ENCODE data around the gene SLC39A11.

SLC39A11 gene

DNA sequence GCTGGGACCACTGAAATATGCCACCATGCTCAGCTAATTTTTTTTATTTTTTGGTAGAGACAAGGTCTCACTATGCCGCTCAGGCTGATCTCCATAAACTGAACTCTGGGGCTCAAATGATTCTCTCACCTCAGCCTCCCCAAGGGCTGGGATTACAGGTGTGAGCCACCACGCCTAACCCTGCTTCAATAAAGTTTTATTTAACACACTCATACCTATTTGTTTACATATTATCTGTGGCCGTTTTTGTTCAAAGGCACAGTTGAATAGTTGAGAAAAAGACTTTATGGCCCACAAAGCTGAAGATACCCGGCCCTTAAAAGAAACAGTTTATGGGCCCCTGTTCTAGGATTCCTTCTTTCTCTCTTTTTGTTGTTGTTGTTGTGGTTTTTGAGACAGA lies 419.8 kb downstream of the SLC39A11 start:
- TF ChIP-seq, protein P1, sequence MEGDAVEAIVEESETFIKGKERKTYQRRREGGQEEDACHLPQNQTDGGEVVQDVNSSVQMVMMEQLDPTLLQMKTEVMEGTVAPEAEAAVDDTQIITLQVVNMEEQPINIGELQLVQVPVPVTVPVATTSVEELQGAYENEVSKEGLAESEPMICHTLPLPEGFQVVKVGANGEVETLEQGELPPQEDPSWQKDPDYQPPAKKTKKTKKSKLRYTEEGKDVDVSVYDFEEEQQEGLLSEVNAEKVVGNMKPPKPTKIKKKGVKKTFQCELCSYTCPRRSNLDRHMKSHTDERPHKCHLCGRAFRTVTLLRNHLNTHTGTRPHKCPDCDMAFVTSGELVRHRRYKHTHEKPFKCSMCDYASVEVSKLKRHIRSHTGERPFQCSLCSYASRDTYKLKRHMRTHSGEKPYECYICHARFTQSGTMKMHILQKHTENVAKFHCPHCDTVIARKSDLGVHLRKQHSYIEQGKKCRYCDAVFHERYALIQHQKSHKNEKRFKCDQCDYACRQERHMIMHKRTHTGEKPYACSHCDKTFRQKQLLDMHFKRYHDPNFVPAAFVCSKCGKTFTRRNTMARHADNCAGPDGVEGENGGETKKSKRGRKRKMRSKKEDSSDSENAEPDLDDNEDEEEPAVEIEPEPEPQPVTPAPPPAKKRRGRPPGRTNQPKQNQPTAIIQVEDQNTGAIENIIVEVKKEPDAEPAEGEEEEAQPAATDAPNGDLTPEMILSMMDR (conservative IDR thresholded peaks at IDR 0.05; ENCODE audit: low read length): no peak
- DNase-seq (ENCODE audit: low read depth): no peak
- no peak overlapping the region for H3K4me3 ChIP-seq (ENCODE audit: low read length)

DNA sequence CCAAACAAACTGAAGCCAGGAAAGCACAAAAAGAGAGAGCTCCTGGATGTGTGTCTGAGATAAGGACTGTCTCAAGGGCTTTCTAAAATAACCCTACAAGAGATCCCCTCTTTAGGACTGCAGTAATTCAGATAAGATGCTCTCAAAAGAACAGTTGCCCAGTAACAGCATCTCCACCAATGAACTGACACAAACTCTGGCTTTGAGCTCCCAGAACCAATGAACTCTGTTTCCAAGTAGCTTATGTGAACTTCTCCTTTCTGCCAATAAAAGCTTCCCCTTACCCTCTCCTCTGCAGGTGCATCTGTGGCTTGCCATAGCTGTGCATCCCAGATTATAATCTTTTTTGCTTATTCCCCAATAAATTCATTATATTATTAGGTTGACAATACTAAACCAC lies 421.5 kb downstream of the SLC39A11 start:
- DNase-seq (ENCODE audit: low read depth): no peak
- no peak overlapping the region for H3K4me3 ChIP-seq (ENCODE audit: low read length)
- TF ChIP-seq, protein P1 (conservative IDR thresholded peaks at IDR 0.05; ENCODE audit: low read length): no peak

DNA sequence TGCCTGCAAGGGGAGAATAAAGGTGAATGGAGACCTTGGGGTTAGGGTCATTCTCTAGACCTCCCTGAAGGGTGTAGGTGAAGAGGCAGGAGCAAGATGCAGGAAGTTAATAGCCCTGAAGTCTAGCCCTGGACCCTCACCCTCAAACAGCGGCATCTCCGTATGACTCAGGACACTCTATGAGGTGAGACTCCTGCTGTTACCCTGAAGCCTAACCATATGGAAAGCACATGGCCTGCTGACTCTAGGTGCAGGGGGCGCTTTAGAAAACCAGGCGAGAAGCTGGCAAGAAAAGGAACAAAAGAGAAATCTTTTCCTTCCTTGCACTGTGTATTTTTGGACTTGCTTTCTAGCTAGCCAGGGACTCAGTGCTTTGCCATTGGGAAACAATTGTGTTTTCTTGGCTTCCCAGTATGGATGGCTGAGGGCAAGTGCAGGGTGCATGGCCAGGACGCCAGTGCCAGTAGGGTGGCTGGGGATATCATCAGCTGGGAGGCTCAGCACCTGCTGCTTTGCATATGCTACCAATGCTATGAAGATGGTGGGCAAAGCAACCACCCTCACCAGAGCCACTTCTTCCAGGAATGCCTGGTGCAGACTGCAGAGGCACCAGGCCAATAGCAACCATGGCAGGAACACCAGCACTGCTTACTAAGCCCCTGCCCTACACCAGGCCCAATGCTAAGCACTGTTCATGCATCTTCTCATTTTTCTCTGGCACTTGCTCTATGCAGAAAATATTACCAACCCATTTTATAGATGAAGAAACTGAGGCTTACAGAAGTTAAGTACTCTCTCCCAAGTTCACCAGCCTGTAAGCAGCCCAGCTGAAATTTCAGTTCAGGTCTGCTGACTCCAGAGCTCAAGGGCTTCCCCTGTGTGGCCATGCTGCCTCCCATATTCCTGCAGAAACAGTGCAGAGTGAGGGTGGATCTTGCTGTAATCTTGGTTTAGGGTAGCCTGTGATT lies 425.1 kb downstream of the SLC39A11 start:
- DNase-seq (ENCODE audit: low read depth): no peak
- no peak overlapping the region for H3K4me3 ChIP-seq (ENCODE audit: low read length)
- TF ChIP-seq, protein P1 (conservative IDR thresholded peaks at IDR 0.05; ENCODE audit: low read length): no peak

DNA sequence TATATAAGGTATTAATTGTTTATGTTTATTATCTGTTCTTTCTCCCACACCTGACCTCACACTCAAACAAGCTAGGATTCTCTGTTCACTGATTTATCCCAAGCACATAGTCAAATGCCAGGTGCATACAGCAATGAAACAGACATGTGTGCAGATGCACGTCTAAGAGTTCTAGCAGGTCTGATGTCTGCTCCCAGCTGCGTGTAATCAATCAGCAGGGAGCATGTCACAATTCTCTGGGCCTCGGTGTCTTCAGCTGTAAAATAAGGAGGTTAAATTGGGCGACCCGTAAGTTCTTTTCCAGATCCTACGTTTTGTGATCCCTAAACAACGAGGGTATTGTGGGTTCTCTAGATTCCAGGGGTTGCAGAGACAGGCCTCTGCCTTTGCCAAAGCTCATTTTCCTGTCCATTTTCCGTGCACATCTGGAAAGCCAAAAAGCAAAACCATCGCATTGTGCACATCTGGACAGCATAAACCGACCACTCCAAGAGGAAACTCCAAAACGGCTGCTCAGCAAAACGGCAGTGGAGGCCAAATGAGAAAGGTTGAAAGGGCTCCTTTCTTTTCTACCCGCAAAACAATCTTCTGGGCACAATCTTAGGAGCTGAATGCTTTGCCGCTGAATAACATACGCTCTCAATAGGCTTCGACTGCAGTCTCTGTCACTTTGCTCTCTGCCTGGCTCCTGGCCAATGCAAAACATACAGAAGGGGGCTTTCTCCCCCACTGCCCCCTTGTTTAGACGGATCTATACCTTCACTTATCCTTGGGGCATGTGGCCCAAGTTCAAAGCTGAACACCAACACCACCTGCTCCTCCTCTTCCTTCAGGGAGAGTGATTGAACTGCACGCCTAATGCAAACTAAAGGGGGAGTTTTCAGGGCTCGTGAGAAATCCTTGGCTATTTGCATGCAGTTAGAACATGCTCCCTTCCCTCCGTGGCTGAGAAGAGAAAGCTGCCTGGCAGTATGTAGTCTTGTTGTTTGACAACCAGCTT lies 426.3 kb downstream of the SLC39A11 start:
- peak; percentile 43 for DNase-seq (ENCODE audit: low read depth)
- TF ChIP-seq, protein P1 (conservative IDR thresholded peaks at IDR 0.05; ENCODE audit: low read length): no peak
- H3K4me3 ChIP-seq (ENCODE audit: low read length): no peak overlapping the region

DNA sequence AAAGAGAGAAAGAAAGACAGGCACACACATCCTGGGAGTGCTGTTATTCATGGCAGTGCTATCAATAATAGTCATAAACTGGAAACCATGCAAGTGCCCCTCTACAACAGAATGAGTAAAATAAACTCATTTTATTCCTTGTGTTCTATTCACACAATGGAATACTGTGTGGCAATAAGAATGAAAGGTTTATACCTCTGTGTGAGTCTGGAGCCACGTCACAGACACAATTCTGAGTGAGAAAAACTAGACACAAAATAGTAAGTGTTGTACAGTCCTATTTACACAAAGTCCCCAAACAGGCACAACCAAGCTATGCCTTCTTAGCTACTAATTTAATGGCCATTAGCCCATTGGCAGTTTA lies 429.7 kb downstream of the SLC39A11 start:
- H3K4me3 ChIP-seq (ENCODE audit: low read length): no peak overlapping the region
- TF ChIP-seq, protein P1 (conservative IDR thresholded peaks at IDR 0.05; ENCODE audit: low read length): no peak
- no peak for DNase-seq (ENCODE audit: low read depth)

DNA sequence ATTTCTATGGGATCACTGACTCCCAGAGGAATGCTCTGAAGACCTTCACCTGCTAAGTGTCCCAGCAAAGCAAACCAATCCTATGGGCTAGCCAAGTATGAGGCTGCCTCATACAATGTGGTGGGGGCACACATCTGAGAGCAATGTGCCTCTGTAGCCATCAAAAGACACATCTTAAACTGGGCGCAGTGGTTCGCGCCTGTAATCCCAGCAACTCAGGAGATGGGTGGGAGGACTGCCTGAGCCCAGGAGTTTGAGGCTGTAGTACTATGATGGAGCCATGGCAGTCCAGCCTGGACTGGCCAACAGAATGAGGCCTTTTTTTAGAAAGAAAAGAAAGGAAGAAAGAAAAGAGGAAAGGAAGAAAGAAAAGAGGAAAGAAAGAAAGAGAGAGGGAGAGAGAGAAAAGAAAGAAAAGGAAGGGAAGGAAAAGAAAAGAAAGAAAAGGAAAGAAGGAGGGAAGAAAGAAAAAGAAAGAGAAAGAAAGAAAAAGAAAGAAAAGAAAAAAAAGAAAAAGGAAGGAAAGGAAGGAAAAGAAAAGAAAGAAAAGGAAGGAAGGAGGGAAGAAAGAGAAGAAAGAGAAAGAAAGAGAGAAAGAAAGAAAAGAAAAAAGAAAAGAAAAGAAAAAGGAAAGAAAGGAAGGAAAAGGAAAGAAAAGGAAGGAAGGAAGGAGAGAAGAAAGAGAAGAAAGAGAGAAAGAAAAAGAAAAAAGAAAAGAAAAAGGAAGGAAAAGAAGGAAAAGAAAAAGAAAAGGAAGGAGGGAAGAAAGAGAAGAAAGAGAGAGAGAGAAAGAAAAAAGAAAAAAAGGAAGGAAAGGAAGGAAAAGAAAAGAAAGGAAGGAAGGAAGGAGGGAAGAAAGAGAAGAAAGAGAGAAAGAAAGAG lies 430.3 kb downstream of the SLC39A11 start:
- TF ChIP-seq, protein P1 (conservative IDR thresholded peaks at IDR 0.05; ENCODE audit: low read length): no peak
- H3K4me3 ChIP-seq (ENCODE audit: low read length): no peak overlapping the region
- no peak for DNase-seq (ENCODE audit: low read depth)
